ENCODE measurements around the gene EGFR. TPM values are rescaled to one million over a fixed set of nuclear protein-coding genes. Genes with fewer than 3 reads are reported as not detected.

Gene EGFR
- total RNA-seq, 1 donor from 2014 or later: 12.8 TPM

DNA sequence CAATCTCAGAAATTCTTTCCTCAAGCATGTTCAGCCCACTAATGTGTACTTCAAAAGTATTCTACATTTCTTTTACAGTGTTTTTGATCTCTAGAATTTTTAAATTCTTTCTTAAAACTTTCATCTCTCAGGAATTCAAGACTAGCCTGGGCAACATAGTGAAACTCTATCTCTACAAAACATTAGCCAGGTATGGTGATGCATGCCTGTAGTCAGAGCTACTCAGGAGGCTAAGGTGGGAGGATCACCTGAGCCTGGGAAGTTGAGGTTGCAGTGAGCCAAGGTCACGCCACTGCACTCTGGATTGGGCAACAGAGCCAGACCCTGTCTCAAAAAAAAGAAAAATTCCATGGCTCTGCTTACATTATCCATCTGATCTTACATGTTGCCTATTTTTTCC, 5.0 kb upstream of the EGFR start:
- H3K4me3 Mint-ChIP-seq (ENCODE audit: unreplicated experiment): no peak overlapping the region
- peaks cover 10% of the 10 kb centered on the region for H3K27me3 Mint-ChIP-seq (ENCODE audit: unreplicated experiment)
- TF ChIP-seq, protein P1, sequence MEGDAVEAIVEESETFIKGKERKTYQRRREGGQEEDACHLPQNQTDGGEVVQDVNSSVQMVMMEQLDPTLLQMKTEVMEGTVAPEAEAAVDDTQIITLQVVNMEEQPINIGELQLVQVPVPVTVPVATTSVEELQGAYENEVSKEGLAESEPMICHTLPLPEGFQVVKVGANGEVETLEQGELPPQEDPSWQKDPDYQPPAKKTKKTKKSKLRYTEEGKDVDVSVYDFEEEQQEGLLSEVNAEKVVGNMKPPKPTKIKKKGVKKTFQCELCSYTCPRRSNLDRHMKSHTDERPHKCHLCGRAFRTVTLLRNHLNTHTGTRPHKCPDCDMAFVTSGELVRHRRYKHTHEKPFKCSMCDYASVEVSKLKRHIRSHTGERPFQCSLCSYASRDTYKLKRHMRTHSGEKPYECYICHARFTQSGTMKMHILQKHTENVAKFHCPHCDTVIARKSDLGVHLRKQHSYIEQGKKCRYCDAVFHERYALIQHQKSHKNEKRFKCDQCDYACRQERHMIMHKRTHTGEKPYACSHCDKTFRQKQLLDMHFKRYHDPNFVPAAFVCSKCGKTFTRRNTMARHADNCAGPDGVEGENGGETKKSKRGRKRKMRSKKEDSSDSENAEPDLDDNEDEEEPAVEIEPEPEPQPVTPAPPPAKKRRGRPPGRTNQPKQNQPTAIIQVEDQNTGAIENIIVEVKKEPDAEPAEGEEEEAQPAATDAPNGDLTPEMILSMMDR (IDR thresholded peaks at IDR 0.05; ENCODE audit: partially characterized antibody, unreplicated experiment): no peak
- peaks cover 2% of the 10 kb centered on the region for H3K4me1 Mint-ChIP-seq (ENCODE audit: low read depth, unreplicated experiment)
- H3K9me3 Mint-ChIP-seq (ENCODE audit: unreplicated experiment): peaks cover 5% of the 10 kb centered on the region
- no peaks in the 10 kb centered on the region for H3K36me3 Mint-ChIP-seq (ENCODE audit: unreplicated experiment)
- H3K27ac Mint-ChIP-seq (ENCODE audit: unreplicated experiment): no peak overlapping the region
- no peak for DNase-seq

DNA sequence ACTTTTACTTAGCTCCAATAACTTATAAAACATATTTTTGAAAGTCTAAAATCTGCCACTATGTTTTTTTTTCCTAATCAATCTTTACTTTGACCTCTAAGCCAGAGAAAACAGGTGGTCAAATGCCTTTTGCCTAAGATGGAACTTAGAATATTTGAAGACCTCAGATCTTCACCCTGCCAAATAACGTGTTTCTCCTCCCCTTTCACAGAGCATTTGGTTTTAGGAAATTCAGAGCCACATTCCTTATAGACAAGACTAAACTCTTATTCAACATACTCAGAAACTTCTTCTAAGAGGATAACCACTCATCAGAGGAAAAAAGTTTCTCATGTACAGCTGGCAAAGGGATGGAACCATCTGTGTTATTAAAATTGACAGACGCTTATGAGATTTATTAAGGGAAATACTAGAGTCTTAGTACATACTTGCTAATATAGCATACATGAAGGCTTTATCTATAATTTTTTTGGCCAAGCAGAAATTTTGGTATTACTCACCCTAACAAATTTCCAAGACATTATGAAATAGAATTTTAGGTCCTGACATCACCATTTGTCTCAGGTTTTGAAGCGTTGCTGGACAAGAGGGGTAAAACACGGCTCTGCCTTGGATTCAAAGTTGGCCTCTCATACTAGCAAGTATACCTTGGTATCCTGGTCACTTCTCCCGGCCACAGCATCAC, 2.6 kb upstream of the EGFR start:
- no peak overlapping the region for H3K4me3 Mint-ChIP-seq (ENCODE audit: unreplicated experiment)

DNA sequence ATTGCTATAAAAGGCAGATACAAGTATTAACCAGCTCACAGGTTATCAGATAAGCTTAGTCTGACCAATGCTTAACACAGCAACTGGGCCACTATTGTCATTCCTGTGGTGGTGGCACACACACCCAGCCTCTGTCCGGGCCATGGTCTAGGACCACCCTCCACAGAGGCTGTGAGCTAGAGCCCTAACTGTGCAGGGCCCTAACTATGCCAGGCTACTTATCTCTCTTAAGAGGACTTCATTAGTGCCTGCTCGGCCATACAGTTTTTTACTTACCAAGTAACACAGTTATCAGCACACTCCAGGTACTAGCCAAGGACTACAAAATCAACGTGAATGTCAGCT, 2.1 kb upstream of the EGFR start:
- no peak overlapping the region for H3K27ac Mint-ChIP-seq (ENCODE audit: unreplicated experiment)
- peaks cover 15% of the 10 kb centered on the region for H3K27me3 Mint-ChIP-seq (ENCODE audit: unreplicated experiment)
- no peak overlapping the region for H3K4me3 Mint-ChIP-seq (ENCODE audit: unreplicated experiment)

More for the DNA sequence above, 2.6 kb upstream of the EGFR start:
- H3K4me1 Mint-ChIP-seq (ENCODE audit: low read depth, unreplicated experiment): peaks cover 2% of the 10 kb centered on the region
- H3K27me3 Mint-ChIP-seq (ENCODE audit: unreplicated experiment): peaks cover 15% of the 10 kb centered on the region
- no peak overlapping the region for H3K27ac Mint-ChIP-seq (ENCODE audit: unreplicated experiment)
- H3K9me3 Mint-ChIP-seq (ENCODE audit: unreplicated experiment): peaks cover 5% of the 10 kb centered on the region
- peaks cover 6% of the 10 kb centered on the region for H3K36me3 Mint-ChIP-seq (ENCODE audit: unreplicated experiment)
- TF ChIP-seq, protein P1 (IDR thresholded peaks at IDR 0.05; ENCODE audit: partially characterized antibody, unreplicated experiment): no peak
- DNase-seq: no peak

DNA sequence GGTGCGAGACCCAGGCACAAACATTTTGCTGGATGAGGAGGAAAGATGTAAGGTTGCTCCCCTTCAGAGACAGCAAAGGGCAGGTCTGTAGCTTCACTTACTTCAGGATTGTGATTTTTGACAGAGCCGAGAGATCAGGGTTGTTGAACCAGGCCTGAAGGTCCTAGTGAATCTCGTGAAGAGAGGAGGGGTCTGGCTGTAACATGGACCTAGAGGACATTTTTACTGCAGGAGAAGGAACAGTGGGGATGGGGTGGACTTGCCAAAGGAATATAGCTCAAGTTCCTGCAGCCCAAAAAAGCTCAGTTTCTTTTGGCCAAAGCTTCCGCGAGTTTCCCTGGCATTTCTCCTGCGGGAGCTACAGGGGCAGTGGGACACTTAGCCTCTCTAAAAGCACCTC, 976 bp upstream of the EGFR start:
- peaks cover 5% of the 10 kb centered on the region for H3K9me3 Mint-ChIP-seq (ENCODE audit: unreplicated experiment)
- no peak overlapping the region for H3K27ac Mint-ChIP-seq (ENCODE audit: unreplicated experiment)
- peaks cover 2% of the 10 kb centered on the region for H3K4me1 Mint-ChIP-seq (ENCODE audit: low read depth, unreplicated experiment)
- H3K4me3 Mint-ChIP-seq (ENCODE audit: unreplicated experiment): peak overlapping the region; percentile 44
- TF ChIP-seq, protein P1 (IDR thresholded peaks at IDR 0.05; ENCODE audit: partially characterized antibody, unreplicated experiment): no peak
- DNase-seq: no peak
- peaks cover 15% of the 10 kb centered on the region for H3K27me3 Mint-ChIP-seq (ENCODE audit: unreplicated experiment)
- H3K36me3 Mint-ChIP-seq (ENCODE audit: unreplicated experiment): peaks cover 6% of the 10 kb centered on the region

More for the DNA sequence above, 2.1 kb upstream of the EGFR start:
- peaks cover 6% of the 10 kb centered on the region for H3K36me3 Mint-ChIP-seq (ENCODE audit: unreplicated experiment)
- TF ChIP-seq, protein P1 (IDR thresholded peaks at IDR 0.05; ENCODE audit: partially characterized antibody, unreplicated experiment): no peak
- no peak for DNase-seq
- peaks cover 5% of the 10 kb centered on the region for H3K9me3 Mint-ChIP-seq (ENCODE audit: unreplicated experiment)
- H3K4me1 Mint-ChIP-seq (ENCODE audit: low read depth, unreplicated experiment): peaks cover 2% of the 10 kb centered on the region

DNA sequence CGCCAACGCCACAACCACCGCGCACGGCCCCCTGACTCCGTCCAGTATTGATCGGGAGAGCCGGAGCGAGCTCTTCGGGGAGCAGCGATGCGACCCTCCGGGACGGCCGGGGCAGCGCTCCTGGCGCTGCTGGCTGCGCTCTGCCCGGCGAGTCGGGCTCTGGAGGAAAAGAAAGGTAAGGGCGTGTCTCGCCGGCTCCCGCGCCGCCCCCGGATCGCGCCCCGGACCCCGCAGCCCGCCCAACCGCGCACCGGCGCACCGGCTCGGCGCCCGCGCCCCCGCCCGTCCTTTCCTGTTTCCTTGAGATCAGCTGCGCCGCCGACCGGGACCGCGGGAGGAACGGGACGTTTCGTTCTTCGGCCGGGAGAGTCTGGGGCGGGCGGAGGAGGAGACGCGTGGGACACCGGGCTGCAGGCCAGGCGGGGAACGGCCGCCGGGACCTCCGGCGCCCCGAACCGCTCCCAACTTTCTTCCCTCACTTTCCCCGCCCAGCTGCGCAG, 424 bp downstream of the EGFR start:
- Mint-ChIP-seq H3K4me1 (ENCODE audit: low read depth, unreplicated experiment) (peaks cover 4% of the 10 kb centered on the region), H3K27me3 (ENCODE audit: unreplicated experiment) (peaks cover 15% of the 10 kb centered on the region), H3K27ac (ENCODE audit: unreplicated experiment) (no peak overlapping the region), H3K36me3 (ENCODE audit: unreplicated experiment) (peaks cover 6% of the 10 kb centered on the region), H3K9me3 (ENCODE audit: unreplicated experiment) (peaks cover 3% of the 10 kb centered on the region), H3K4me3 (ENCODE audit: unreplicated experiment) (peak overlapping the region; percentile 59)
- peak; percentile 54 for DNase-seq
- TF ChIP-seq, protein P1 (IDR thresholded peaks at IDR 0.05; ENCODE audit: partially characterized antibody, unreplicated experiment): no peak
